Erythroblast (primary cell): Measurements from ENCODE around the gene STX10.

ENCODE experiments used
- GATA1 ChIP-seq: IDR thresholded peaks from 2 replicates; pipeline ENCODE4 v1.6.1; 2011; ENCODE audit warnings: low read depth, mild to moderate bottlenecking, control low read depth, low read length, moderate library complexity
- POLR2A ChIP-seq: IDR thresholded peaks from 2 replicates; pipeline ENCODE4 v1.6.1; 2011; ENCODE audit warnings: mild to moderate bottlenecking, low read length

- TF ChIP-seq POLR2A (peak; percentile 69), GATA1 (no peak)
These were observed 12.8 kb upstream of the STX10 start for GRCh38 chr19:13162724-13163608.
